ENCODE results near the gene CMAS.
"Not testable (repeated sequence)": the region's sequence is repeated elsewhere in the genome, so short reads cannot be mapped to it uniquely, and the experiment has no call there.

CMAS gene

GRCh38 chr12:22023489-22023888 is 22.5 kb upstream of the CMAS start:
- not testable (repeated sequence) for H3K4me3 ChIP-seq (ENCODE audit: low read depth in 1 of 2, low read length in 2 of 2); H3K36me3 ChIP-seq (ENCODE audit: control insufficient read depth in 1 of 2, insufficient read depth in 2 of 2, low read length in 2 of 2); H3K27me3 ChIP-seq (ENCODE audit: control insufficient read depth in 1 of 2, insufficient read depth in 2 of 2, low read length in 2 of 2); H3K27ac ChIP-seq (ENCODE audit: low read depth, low read length); H3K4me1 ChIP-seq (ENCODE audit: control insufficient read depth in 1 of 2, insufficient read depth in 2 of 2, low read length in 2 of 2); H3K9ac ChIP-seq (ENCODE audit: low read depth in 1 of 2, low read length in 2 of 2)
- H3K9me3 ChIP-seq (ENCODE audit: control insufficient read depth in 1 of 2, low read length in 2 of 2), result peaks cover 0 to 11% of the 10 kb centered on the region in 2 donors

GRCh38 chr12:22029491-22029890 is 16.5 kb upstream of the CMAS start:
- H3K27me3 ChIP-seq (ENCODE audit: control insufficient read depth in 1 of 2, insufficient read depth in 2 of 2, low read length in 2 of 2), result no peaks in the 10 kb centered on the region

GRCh38 chr12:22029991-22030390 is 16.0 kb upstream of the CMAS start:
- Histone ChIP-seq H3K9ac (ENCODE audit: low read depth in 1 of 2, low read length in 2 of 2) (no peak overlapping the region), H3K4me1 (ENCODE audit: control insufficient read depth in 1 of 2, insufficient read depth in 2 of 2, low read length in 2 of 2) (peaks cover 5 to 6% of the 10 kb centered on the region in 2 donors), H3K27ac (ENCODE audit: low read depth, low read length) (no peak overlapping the region), H3K9me3 (ENCODE audit: control insufficient read depth in 1 of 2, low read length in 2 of 2) (no peaks in the 10 kb centered on the region), H3K36me3 (ENCODE audit: control insufficient read depth in 1 of 2, insufficient read depth in 2 of 2, low read length in 2 of 2) (no peaks in the 10 kb centered on the region), H3K4me3 (ENCODE audit: low read depth in 1 of 2, low read length in 2 of 2) (no peak overlapping the region), H3K27me3 (ENCODE audit: control insufficient read depth in 1 of 2, insufficient read depth in 2 of 2, low read length in 2 of 2) (no peaks in the 10 kb centered on the region)

More at GRCh38 chr12:22029491-22029890, 16.5 kb upstream of the CMAS start:
- Histone ChIP-seq H3K9me3 (ENCODE audit: control insufficient read depth in 1 of 2, low read length in 2 of 2) (no peaks in the 10 kb centered on the region), H3K9ac (ENCODE audit: low read depth in 1 of 2, low read length in 2 of 2) (no peak overlapping the region), H3K4me1 (ENCODE audit: control insufficient read depth in 1 of 2, insufficient read depth in 2 of 2, low read length in 2 of 2) (peaks cover under 1 to 3% of the 10 kb centered on the region in 2 donors), H3K36me3 (ENCODE audit: control insufficient read depth in 1 of 2, insufficient read depth in 2 of 2, low read length in 2 of 2) (no peaks in the 10 kb centered on the region), H3K27ac (ENCODE audit: low read depth, low read length) (no peak overlapping the region), H3K4me3 (ENCODE audit: low read depth in 1 of 2, low read length in 2 of 2) (no peak overlapping the region)

GRCh38 chr12:22032732-22033131 is 13.3 kb upstream of the CMAS start:
- no peak overlapping the region for H3K27ac ChIP-seq (ENCODE audit: low read depth, low read length)
- H3K27me3 ChIP-seq (ENCODE audit: control insufficient read depth in 1 of 2, insufficient read depth in 2 of 2, low read length in 2 of 2), result no peaks in the 10 kb centered on the region
- no peak overlapping the region for H3K4me3 ChIP-seq (ENCODE audit: low read depth in 1 of 2, low read length in 2 of 2)
- H3K4me1 ChIP-seq (ENCODE audit: control insufficient read depth in 1 of 2, insufficient read depth in 2 of 2, low read length in 2 of 2), result peaks cover 8% of the 10 kb centered on the region in 2 donors
- H3K36me3 ChIP-seq (ENCODE audit: control insufficient read depth in 1 of 2, insufficient read depth in 2 of 2, low read length in 2 of 2), result no peaks in the 10 kb centered on the region
- H3K9ac ChIP-seq (ENCODE audit: low read depth in 1 of 2, low read length in 2 of 2), result no peak overlapping the region
- no peaks in the 10 kb centered on the region for H3K9me3 ChIP-seq (ENCODE audit: control insufficient read depth in 1 of 2, low read length in 2 of 2)

- H3K9me3 ChIP-seq (ENCODE audit: control insufficient read depth in 1 of 2, low read length in 2 of 2), result no peaks in the 10 kb centered on the region
Observed at GRCh38 chr12:22034709-22035506, 11.1 kb upstream of the CMAS start.

GRCh38 chr12:22037947-22038346 is 8.1 kb upstream of the CMAS start:
- no peaks in the 10 kb centered on the region for H3K27me3 ChIP-seq (ENCODE audit: control insufficient read depth in 1 of 2, insufficient read depth in 2 of 2, low read length in 2 of 2)
- peaks cover 12 to 16% of the 10 kb centered on the region in 2 donors for H3K4me1 ChIP-seq (ENCODE audit: control insufficient read depth in 1 of 2, insufficient read depth in 2 of 2, low read length in 2 of 2)
- H3K9ac ChIP-seq (ENCODE audit: low read depth in 1 of 2, low read length in 2 of 2), result no peak overlapping the region
- H3K9me3 ChIP-seq (ENCODE audit: control insufficient read depth in 1 of 2, low read length in 2 of 2), result no peaks in the 10 kb centered on the region
- no peak overlapping the region for H3K4me3 ChIP-seq (ENCODE audit: low read depth in 1 of 2, low read length in 2 of 2)
- no peaks in the 10 kb centered on the region for H3K36me3 ChIP-seq (ENCODE audit: control insufficient read depth in 1 of 2, insufficient read depth in 2 of 2, low read length in 2 of 2)
- no peak overlapping the region for H3K27ac ChIP-seq (ENCODE audit: low read depth, low read length)

More at GRCh38 chr12:22034709-22035506, 11.1 kb upstream of the CMAS start:
- no peaks in the 10 kb centered on the region for H3K36me3 ChIP-seq (ENCODE audit: control insufficient read depth in 1 of 2, insufficient read depth in 2 of 2, low read length in 2 of 2)
- H3K4me1 ChIP-seq (ENCODE audit: control insufficient read depth in 1 of 2, insufficient read depth in 2 of 2, low read length in 2 of 2), result peaks cover 8% of the 10 kb centered on the region in 2 donors
- no peaks in the 10 kb centered on the region for H3K27me3 ChIP-seq (ENCODE audit: control insufficient read depth in 1 of 2, insufficient read depth in 2 of 2, low read length in 2 of 2)
- no peak overlapping the region for H3K4me3 ChIP-seq (ENCODE audit: low read depth in 1 of 2, low read length in 2 of 2)
- H3K27ac ChIP-seq (ENCODE audit: low read depth, low read length), result no peak overlapping the region
- H3K9ac ChIP-seq (ENCODE audit: low read depth in 1 of 2, low read length in 2 of 2), result no peak overlapping the region

- no peak overlapping the region for H3K9ac ChIP-seq (ENCODE audit: low read depth in 1 of 2, low read length in 2 of 2)
- no peak overlapping the region for H3K27ac ChIP-seq (ENCODE audit: low read depth, low read length)
- H3K36me3 ChIP-seq (ENCODE audit: control insufficient read depth in 1 of 2, insufficient read depth in 2 of 2, low read length in 2 of 2), result no peaks in the 10 kb centered on the region
- H3K4me1 ChIP-seq (ENCODE audit: control insufficient read depth in 1 of 2, insufficient read depth in 2 of 2, low read length in 2 of 2), result peaks cover 20 to 24% of the 10 kb centered on the region in 2 donors
- H3K4me3 ChIP-seq (ENCODE audit: low read depth in 1 of 2, low read length in 2 of 2), result no peak overlapping the region
- H3K27me3 ChIP-seq (ENCODE audit: control insufficient read depth in 1 of 2, insufficient read depth in 2 of 2, low read length in 2 of 2), result no peaks in the 10 kb centered on the region
- no peaks in the 10 kb centered on the region for H3K9me3 ChIP-seq (ENCODE audit: control insufficient read depth in 1 of 2, low read length in 2 of 2)
Observed at GRCh38 chr12:22038734-22039133, 7.3 kb upstream of the CMAS start.

GRCh38 chr12:22039361-22039760 is 6.7 kb upstream of the CMAS start:
- H3K27ac ChIP-seq (ENCODE audit: low read depth, low read length), result no peak overlapping the region
- H3K9me3 ChIP-seq (ENCODE audit: control insufficient read depth in 1 of 2, low read length in 2 of 2), result no peaks in the 10 kb centered on the region
- H3K27me3 ChIP-seq (ENCODE audit: control insufficient read depth in 1 of 2, insufficient read depth in 2 of 2, low read length in 2 of 2), result no peaks in the 10 kb centered on the region
- H3K9ac ChIP-seq (ENCODE audit: low read depth in 1 of 2, low read length in 2 of 2), result no peak overlapping the region
- H3K36me3 ChIP-seq (ENCODE audit: control insufficient read depth in 1 of 2, insufficient read depth in 2 of 2, low read length in 2 of 2), result no peaks in the 10 kb centered on the region
- H3K4me1 ChIP-seq (ENCODE audit: control insufficient read depth in 1 of 2, insufficient read depth in 2 of 2, low read length in 2 of 2), result peaks cover 22 to 30% of the 10 kb centered on the region in 2 donors
- H3K4me3 ChIP-seq (ENCODE audit: low read depth in 1 of 2, low read length in 2 of 2), result no peak overlapping the region

GRCh38 chr12:22042976-22043669 is 2.9 kb upstream of the CMAS start:
- Histone ChIP-seq H3K4me1 (ENCODE audit: control insufficient read depth in 1 of 2, insufficient read depth in 2 of 2, low read length in 2 of 2) (peaks cover 23 to 42% of the 10 kb centered on the region in 2 donors), H3K27me3 (ENCODE audit: control insufficient read depth in 1 of 2, insufficient read depth in 2 of 2, low read length in 2 of 2) (no peaks in the 10 kb centered on the region), H3K27ac (ENCODE audit: low read depth, low read length) (no peak overlapping the region), H3K36me3 (ENCODE audit: control insufficient read depth in 1 of 2, insufficient read depth in 2 of 2, low read length in 2 of 2) (no peaks in the 10 kb centered on the region), H3K9ac (ENCODE audit: low read depth in 1 of 2, low read length in 2 of 2) (peak overlapping the region in 1 of 2 donors; percentile 12), H3K9me3 (ENCODE audit: control insufficient read depth in 1 of 2, low read length in 2 of 2) (no peaks in the 10 kb centered on the region), H3K4me3 (ENCODE audit: low read depth in 1 of 2, low read length in 2 of 2) (no peak overlapping the region)

GRCh38 chr12:22043943-22044342 is 2.1 kb upstream of the CMAS start:
- no peaks in the 10 kb centered on the region for H3K27me3 ChIP-seq (ENCODE audit: control insufficient read depth in 1 of 2, insufficient read depth in 2 of 2, low read length in 2 of 2)
- H3K4me1 ChIP-seq (ENCODE audit: control insufficient read depth in 1 of 2, insufficient read depth in 2 of 2, low read length in 2 of 2), result peaks cover 31 to 50% of the 10 kb centered on the region in 2 donors
- H3K9ac ChIP-seq (ENCODE audit: low read depth in 1 of 2, low read length in 2 of 2), result peak overlapping the region in 1 of 2 donors; percentile 33
- H3K9me3 ChIP-seq (ENCODE audit: control insufficient read depth in 1 of 2, low read length in 2 of 2), result no peaks in the 10 kb centered on the region
- H3K36me3 ChIP-seq (ENCODE audit: control insufficient read depth in 1 of 2, insufficient read depth in 2 of 2, low read length in 2 of 2), result peaks cover 0 to 3% of the 10 kb centered on the region in 2 donors
- H3K4me3 ChIP-seq (ENCODE audit: low read depth in 1 of 2, low read length in 2 of 2), result peak overlapping the region in 1 of 2 donors; percentile 27
- H3K27ac ChIP-seq (ENCODE audit: low read depth, low read length), result no peak overlapping the region

All from duodenal mucosa (tissue), 2 donors.